NB4 (cell line): ENCODE data around the gene UXS1.

Experiments used
- MYC ChIP-seq: IDR thresholded peaks from 2 replicates; pipeline ENCODE4 v1.6.1; 2011; ENCODE audit warnings: low read depth, low read length
- POLR2A ChIP-seq: IDR thresholded peaks from 2 replicates; pipeline ENCODE4 v1.6.1; 2011; ENCODE audit warnings: mild to moderate bottlenecking; ENCODE audit not compliant: insufficient read length; ENCODE audit errors: extremely low read depth
- TF ChIP-seq, protein P1 (sequence below): IDR thresholded peaks from one replicate; pipeline ENCODE4 v1.5.1; 2012; ENCODE audit warnings: low read depth, low read length
- TF ChIP-seq, protein P2 (sequence below): IDR thresholded peaks from 2 replicates; pipeline ENCODE4 v1.6.1; 2011; ENCODE audit warnings: low read depth, low read length

DNA sequence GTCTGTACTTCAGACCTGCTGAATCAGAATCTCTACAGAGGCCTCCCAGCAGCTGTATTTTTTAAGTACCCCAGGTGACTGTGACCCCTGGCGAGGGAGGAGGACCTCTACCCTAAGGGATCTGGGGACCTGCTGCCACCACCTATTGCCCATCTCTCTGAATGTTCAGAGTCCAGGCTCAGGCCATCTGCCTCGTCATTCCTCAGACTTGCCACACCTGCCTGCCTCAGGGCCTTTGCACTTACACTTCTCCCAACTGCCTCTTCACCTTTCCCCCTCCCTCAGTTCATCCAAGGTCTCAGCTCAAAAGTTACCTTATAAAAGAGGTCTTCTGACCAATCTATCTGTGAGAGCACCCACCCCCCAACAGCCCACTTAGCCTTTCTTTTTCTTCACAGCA, 21.5 kb downstream of the UXS1 start:
- TF ChIP-seq POLR2A, result no peak
- TF ChIP-seq, protein P1, sequence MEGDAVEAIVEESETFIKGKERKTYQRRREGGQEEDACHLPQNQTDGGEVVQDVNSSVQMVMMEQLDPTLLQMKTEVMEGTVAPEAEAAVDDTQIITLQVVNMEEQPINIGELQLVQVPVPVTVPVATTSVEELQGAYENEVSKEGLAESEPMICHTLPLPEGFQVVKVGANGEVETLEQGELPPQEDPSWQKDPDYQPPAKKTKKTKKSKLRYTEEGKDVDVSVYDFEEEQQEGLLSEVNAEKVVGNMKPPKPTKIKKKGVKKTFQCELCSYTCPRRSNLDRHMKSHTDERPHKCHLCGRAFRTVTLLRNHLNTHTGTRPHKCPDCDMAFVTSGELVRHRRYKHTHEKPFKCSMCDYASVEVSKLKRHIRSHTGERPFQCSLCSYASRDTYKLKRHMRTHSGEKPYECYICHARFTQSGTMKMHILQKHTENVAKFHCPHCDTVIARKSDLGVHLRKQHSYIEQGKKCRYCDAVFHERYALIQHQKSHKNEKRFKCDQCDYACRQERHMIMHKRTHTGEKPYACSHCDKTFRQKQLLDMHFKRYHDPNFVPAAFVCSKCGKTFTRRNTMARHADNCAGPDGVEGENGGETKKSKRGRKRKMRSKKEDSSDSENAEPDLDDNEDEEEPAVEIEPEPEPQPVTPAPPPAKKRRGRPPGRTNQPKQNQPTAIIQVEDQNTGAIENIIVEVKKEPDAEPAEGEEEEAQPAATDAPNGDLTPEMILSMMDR, result no peak
- TF ChIP-seq MYC, result no peak
- TF ChIP-seq, protein P2, sequence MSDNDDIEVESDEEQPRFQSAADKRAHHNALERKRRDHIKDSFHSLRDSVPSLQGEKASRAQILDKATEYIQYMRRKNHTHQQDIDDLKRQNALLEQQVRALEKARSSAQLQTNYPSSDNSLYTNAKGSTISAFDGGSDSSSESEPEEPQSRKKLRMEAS, result no peak
